GM23338 (cell line): ENCODE data around the gene FASTKD2. TPM values are rescaled to one million over a fixed set of nuclear protein-coding genes. Genes with fewer than 3 reads are reported as not detected.

Source experiments
- ATAC-seq: fragments of 200-7000 bp; cut with Tn5 transposase; 3 replicates; pipeline ENCODE4 v1.9.1; 2020
- DNase-seq: peaks from one replicate; pipeline ENCODE4 v3.0.0-alpha.2; 2015; ENCODE audit warnings: low spot score
- H2AFZ ChIP-seq: fragments of 200-600 bp; sonication (generic); 2 replicates; pipeline ENCODE4 v1.8.0; 2016; ENCODE audit warnings: antibody characterized with exemption, mild to moderate bottlenecking, moderate library complexity
- H3F3A ChIP-seq: fragments of 200-600 bp; sonication (generic); replicated peaks from 2 replicates; pipeline ENCODE4 v1.8.0; 2017; ENCODE audit warnings: antibody characterized with exemption, mixed run types, low read depth
- H3K27ac ChIP-seq: fragments of 200-600 bp; sonication (generic); 2 replicates; pipeline ENCODE4 v1.6.1; 2016; ENCODE audit warnings: low read depth
- H3K27me3 ChIP-seq: fragments of 200-600 bp; sonication (generic); 2 replicates; pipeline ENCODE4 v1.8.0; 2016; ENCODE audit warnings: mild to moderate bottlenecking, mixed run types, moderate library complexity; ENCODE audit not compliant: insufficient read depth
- H3K36me3 ChIP-seq: fragments of 200-600 bp; sonication (generic); 2 replicates; pipeline ENCODE4 v1.8.0; 2016; ENCODE audit warnings: mild to moderate bottlenecking; ENCODE audit not compliant: insufficient read depth
- H3K4me1 ChIP-seq: fragments of 200-600 bp; sonication (generic); 2 replicates; pipeline ENCODE4 v1.8.0; 2016; ENCODE audit warnings: mild to moderate bottlenecking, moderate library complexity; ENCODE audit not compliant: insufficient read depth
- H3K4me2 ChIP-seq: fragments of 200-600 bp; sonication (generic); 2 replicates; pipeline ENCODE4 v1.7.1; 2017; ENCODE audit warnings: mixed run types
- H3K4me3 ChIP-seq: fragments of 200-600 bp; sonication (generic); 2 replicates; pipeline ENCODE4 v1.6.1; 2016; ENCODE audit warnings: mixed run types
- H3K79me2 ChIP-seq: fragments of 200-600 bp; sonication (generic); replicated peaks from 2 replicates; pipeline ENCODE4 v1.8.0; 2017; ENCODE audit warnings: mild to moderate bottlenecking; ENCODE audit not compliant: insufficient read depth
- H3K9me2 ChIP-seq: fragments of 200-600 bp; sonication (generic); 2 replicates; pipeline ENCODE4 v1.8.0; 2017; ENCODE audit not compliant: insufficient read depth
- H4K20me1 ChIP-seq: fragments of 200-600 bp; sonication (generic); replicated peaks from 2 replicates; pipeline ENCODE4 v1.8.0; 2017; ENCODE audit warnings: mild to moderate bottlenecking; ENCODE audit not compliant: insufficient read depth
- H3K27ac Mint-ChIP-seq: 2 replicates; pipeline ENCODE4 v1.8.0; 2020; ENCODE audit warnings: inconsistent platforms, mild to moderate bottlenecking, moderate library complexity, mixed read lengths
- H3K27me3 Mint-ChIP-seq: 3 replicates; pipeline ENCODE4 v1.8.0; 2022; ENCODE audit warnings: low read depth, mild to moderate bottlenecking, moderate library complexity, mixed read lengths, inconsistent platforms; ENCODE audit not compliant: insufficient read depth, poor library complexity
- H3K36me3 Mint-ChIP-seq: 3 replicates; pipeline ENCODE4 v1.8.0; 2021; ENCODE audit warnings: low read depth, mild to moderate bottlenecking, inconsistent platforms, moderate library complexity, mixed read lengths
- H3K4me1 Mint-ChIP-seq: 3 replicates; pipeline ENCODE4 v1.8.0; 2020; ENCODE audit warnings: mild to moderate bottlenecking, inconsistent platforms, mixed read lengths
- H3K4me3 Mint-ChIP-seq: 3 replicates; pipeline ENCODE4 v1.8.0; 2021; ENCODE audit warnings: moderate library complexity, mild to moderate bottlenecking, inconsistent platforms, mixed read lengths
- H3K9me3 Mint-ChIP-seq: 3 replicates; pipeline ENCODE4 v1.8.0; 2020; ENCODE audit warnings: moderate library complexity, mild to moderate bottlenecking, inconsistent platforms, mixed read lengths
- CREB1 ChIP-seq: fragments of 250-450 bp; sonication (Bioruptor Pico); IDR thresholded peaks from 2 replicates; pipeline ENCODE4 v1.5.0; 2020; ENCODE audit warnings: low read depth, mild to moderate bottlenecking, moderate library complexity
- NANOG ChIP-seq: IDR thresholded peaks from 2 replicates; pipeline ENCODE4 v1.6.1; 2016; ENCODE audit warnings: antibody characterized with exemption, borderline replicate concordance
- ZNF331 ChIP-seq: fragments of 250-450 bp; sonication (Bioruptor Pico); IDR thresholded peaks from 2 replicates; pipeline ENCODE4 v1.5.0; 2020; ENCODE audit warnings: low read depth, mild to moderate bottlenecking, moderate library complexity
- ZNF462 ChIP-seq: fragments of 250-450 bp; sonication (Bioruptor Pico); IDR thresholded peaks from 2 replicates; pipeline ENCODE4 v1.5.0; 2020; ENCODE audit warnings: mild to moderate bottlenecking, moderate library complexity
- polyA plus RNA-seq: library from polyadenylated mRNA; unstranded; fragments of >200 nt; fragmentation: Nextera tagmentation; extraction: Ambion mirVana; gene quantifications from 2 replicates; pipeline ENCODE4 v1.2.1, GENCODE V29; 2016
- total RNA-seq: library from RNA; depleted of rRNA; stranded (reverse); fragments of >200 nt; shearing (Covaris generic); gene quantifications from 2 replicates; pipeline ENCODE4 v1.2.3, GENCODE V29; 2014

The FASTKD2 gene
- total and polyA plus RNA-seq, 2 experiments from 2014 or later: 20.5 to 48.7 TPM

DNA sequence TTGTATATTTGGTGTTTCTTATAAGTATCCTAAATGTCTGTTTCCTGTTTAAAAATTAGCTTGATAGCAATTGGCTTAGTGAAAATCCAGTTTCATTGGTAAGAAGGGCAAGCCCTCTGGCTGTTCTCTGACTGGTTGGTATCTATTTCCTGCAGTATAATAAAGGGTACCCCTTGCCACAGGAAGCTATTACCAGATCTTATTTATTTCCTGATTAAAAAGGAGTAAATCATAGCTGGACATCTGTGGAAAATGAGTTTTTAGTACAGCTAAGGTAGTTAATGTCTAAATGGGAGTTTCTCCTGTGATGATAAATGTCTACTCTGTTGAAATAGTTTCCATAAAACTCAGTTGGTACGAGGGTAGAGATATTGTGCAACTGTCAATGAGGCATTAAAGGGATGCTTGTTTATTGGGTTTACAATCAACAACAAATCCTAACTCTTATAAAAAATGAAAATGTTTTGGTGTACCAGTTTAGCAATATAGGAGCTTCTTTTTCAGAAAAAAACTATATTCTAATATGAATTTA lies 58.7 kb downstream of the FASTKD2 start (continued):
- TF ChIP-seq ZNF462 (CRISPR knock-in tag): no peak

DNA sequence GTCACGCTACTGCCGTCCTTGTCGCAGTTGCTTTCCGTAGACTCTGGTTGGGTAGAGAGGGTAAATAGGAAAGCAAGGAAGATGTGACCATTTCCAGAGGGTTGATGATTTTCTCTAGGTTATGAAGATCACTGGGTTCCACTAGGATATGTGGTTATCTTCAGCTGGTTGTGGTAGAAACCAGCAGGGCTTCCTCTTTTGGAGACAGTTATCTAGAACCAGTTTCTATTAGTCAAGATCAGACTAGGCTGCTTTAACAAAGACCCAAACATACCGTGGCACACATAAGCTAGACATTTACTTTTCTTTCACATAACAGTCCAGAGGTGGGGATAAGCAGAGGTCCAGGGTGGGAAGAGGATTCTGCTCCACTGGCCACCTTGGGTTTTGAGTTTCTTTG lies 59.6 kb downstream of the FASTKD2 start:
- Histone ChIP-seq H3K36me3 (no peaks in the 10 kb centered on the region), H4K20me1 (no peaks in the 10 kb centered on the region), H3K4me2 (no peak overlapping the region), H3K27me3 (no peaks in the 10 kb centered on the region), H2AFZ (no peak overlapping the region), H3K9me2 (peaks cover 16% of the 10 kb centered on the region), H3K27ac (no peak overlapping the region), H3K4me1 (peaks cover 6% of the 10 kb centered on the region), H3K4me3 (no peak overlapping the region), H3K79me2 (no peaks in the 10 kb centered on the region), H3F3A (no peaks in the 10 kb centered on the region)
- DNase-seq (no peak), ATAC-seq (no peak)
- no peaks in the 10 kb centered on the region for H3K9me3 Mint-ChIP-seq
- no peaks in the 10 kb centered on the region for H3K27me3 Mint-ChIP-seq
- H3K4me1 Mint-ChIP-seq: peaks cover 6% of the 10 kb centered on the region
- no peak overlapping the region for H3K27ac Mint-ChIP-seq
- H3K4me3 Mint-ChIP-seq: no peak overlapping the region
- no peak for TF ChIP-seq ZNF331
- H3K36me3 Mint-ChIP-seq: no peaks in the 10 kb centered on the region

- peaks cover 5% of the 10 kb centered on the region; the same call in 1 of the 2 replicates for H3K4me1 ChIP-seq
- DNase-seq: peak; percentile 43
- H3K9me2 ChIP-seq: peaks cover 20% of the 10 kb centered on the region
- H4K20me1 ChIP-seq: no peaks in the 10 kb centered on the region
- peaks cover 14% of the 10 kb centered on the region; the same call in 1 of the 3 replicates for H3K36me3 Mint-ChIP-seq
- H3F3A ChIP-seq: no peaks in the 10 kb centered on the region
- no peaks in the 10 kb centered on the region for H3K79me2 ChIP-seq
- H2AFZ ChIP-seq: no peak overlapping the region
- no peaks in the 10 kb centered on the region for H3K27me3 ChIP-seq
- ATAC-seq: peak; percentile 73
- no peaks in the 10 kb centered on the region for H3K36me3 ChIP-seq
- peaks cover 13% of the 10 kb centered on the region for H3K9me3 Mint-ChIP-seq
- no peak overlapping the region for H3K4me2 ChIP-seq
- H3K27ac Mint-ChIP-seq: no peak overlapping the region
- no peak overlapping the region for H3K4me3 ChIP-seq
- no peaks in the 10 kb centered on the region for H3K4me1 Mint-ChIP-seq
- no peaks in the 10 kb centered on the region for H3K27me3 Mint-ChIP-seq
- no peak overlapping the region for H3K4me3 Mint-ChIP-seq
- no peak overlapping the region for H3K27ac ChIP-seq
- no peak for TF ChIP-seq NANOG
- no peak for TF ChIP-seq ZNF462 (CRISPR knock-in tag)
- no peak for TF ChIP-seq CREB1 (CRISPR knock-in tag)
Measured at GRCh38 chr2:206831442-206831995, 66.1 kb downstream of the FASTKD2 start.
